ENCODE data around the gene CCL22.
"Not testable (repeated sequence)": the region's sequence is repeated elsewhere in the genome, so short reads cannot be mapped to it uniquely, and the experiment has no call there.

The CCL22 gene

GRCh38 chr16:57394444-57394843 lies 35.9 kb downstream of the CCL22 start:
- DNase-seq (ENCODE audit: low spot score) = no peak

GRCh38 chr16:57395026-57395425 lies 36.4 kb downstream of the CCL22 start:
- no peak for DNase-seq (ENCODE audit: low spot score)

DNA sequence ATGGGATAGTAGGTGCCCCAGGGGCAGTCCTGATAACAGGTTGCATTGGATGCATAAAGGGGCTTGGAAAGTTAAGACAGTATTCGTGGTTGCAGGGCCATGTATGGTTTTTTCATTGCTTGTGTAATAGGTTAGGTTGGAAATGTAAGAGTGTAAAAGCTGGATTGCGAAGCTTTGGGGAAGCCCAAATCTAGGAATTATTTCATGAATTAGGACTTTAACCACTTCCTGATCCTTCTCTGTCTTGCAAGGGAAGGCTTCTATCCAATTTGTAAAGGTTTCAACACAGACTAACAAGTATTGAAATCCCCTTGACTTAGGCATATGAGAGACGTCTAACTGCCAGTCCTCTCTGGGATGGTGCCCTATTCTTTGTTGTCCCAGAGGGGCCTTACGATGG lies 38.2 kb downstream of the CCL22 start:
- DNase-seq (ENCODE audit: low spot score) = no peak

DNA sequence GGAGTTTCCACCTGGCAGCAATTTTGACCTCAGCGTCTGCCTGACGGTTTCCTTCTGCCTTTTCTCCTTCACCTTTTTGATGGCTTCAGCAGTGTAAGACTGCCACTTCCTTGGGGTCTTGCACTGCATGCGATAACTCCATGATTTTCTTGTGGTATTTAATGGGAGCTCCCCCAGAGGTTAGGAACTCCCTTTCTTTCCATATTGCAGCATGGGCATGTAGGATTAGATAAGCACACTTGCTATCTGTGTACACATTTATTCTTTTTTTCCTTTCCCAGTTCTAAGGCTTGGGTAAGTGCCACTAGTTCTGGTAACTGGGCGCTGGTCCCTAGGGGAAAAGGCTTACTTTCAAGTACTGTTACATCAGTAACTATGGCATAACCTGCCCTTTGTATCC lies 38.9 kb downstream of the CCL22 start:
- DNase-seq (ENCODE audit: low spot score) = not testable (repeated sequence)

DNA sequence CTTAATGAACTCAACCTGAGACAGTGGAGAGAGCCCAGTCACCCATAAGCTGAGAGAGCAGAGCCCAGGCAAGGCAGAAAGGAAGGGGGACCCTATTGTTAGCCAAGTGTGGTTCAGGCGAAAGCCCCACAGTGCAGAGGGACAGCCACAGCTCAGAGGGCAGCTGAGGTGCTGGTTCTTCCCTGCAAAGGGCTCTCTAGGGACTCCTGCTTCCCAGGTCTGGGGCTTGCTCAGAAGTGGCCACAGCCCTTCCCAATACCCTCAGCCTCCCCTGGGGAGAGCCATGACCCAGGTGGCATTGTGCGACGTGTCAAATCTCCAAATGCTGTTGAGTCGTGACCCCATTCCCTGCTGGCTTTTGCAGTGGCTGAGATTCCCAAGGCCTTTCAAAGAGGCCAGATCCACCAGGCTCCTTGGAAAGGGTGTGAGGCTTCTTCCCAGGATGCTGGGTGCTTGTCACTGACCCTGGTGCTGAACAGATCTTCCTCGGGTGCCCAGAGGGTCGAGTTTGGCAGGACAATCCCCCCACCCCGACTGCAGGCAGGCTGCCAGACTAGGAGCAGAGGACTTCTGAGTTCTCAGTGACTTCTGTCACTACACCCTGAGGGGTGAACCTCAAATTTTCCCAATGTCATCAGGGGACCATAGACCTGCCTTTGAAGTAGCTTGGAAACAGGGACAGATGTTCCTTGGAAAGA lies 43.5 kb downstream of the CCL22 start:
- no peak for DNase-seq (ENCODE audit: low spot score)

GRCh38 chr16:57403965-57404817 lies 45.6 kb downstream of the CCL22 start, which contains the start of gene CCL17:
CCL17 (plus strand) TSS chr16:57404767; CDS start chr16:57413933, 9,166 bp downstream.
- no peak for DNase-seq (ENCODE audit: low spot score)

DNA sequence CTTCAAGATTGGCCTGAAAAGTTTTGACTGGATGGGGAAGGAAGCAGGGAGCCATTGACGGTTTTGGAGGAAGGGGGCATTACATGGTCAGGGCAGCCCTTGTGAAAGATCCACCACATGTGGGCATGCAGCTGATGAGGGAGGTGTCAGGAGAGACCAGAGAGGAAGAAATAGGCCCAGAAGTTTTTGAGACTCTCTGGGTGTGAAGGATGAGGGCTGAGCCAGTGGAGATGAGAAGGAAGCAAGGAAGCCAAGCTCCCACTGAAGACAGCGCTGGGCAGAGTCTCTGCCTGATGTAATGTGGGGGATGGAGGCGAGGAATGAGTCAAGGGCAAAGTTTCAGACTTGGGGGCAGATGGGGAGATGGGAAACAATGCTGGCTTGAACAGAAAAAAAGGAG lies 46.5 kb downstream of the CCL22 start:
- no peak for DNase-seq (ENCODE audit: low spot score)

DNA sequence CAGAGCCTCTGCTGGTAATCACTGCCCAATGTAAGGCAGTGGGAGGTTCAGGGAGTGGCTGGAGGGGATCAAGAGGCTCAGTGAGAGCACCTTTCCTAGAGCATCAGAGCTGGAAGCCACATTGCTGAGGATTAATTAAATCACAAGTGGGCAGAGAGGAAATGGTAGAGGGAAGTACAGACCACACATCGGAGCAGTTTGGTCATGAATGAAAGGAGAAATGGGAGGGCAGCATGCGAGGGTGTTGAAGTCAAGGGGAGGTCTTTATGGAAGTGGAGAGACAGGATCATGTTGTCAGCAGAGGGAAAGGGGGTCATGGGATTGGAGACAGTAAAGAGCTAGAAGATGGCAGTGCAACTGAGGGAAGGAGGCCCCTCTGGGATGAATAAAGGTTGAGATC lies 48.3 kb downstream of the CCL22 start:
- DNase-seq (ENCODE audit: low spot score) = no peak

GRCh38 chr16:57407521-57408353 lies 49.2 kb downstream of the CCL22 start:
- no peak for DNase-seq (ENCODE audit: low spot score)

DNA sequence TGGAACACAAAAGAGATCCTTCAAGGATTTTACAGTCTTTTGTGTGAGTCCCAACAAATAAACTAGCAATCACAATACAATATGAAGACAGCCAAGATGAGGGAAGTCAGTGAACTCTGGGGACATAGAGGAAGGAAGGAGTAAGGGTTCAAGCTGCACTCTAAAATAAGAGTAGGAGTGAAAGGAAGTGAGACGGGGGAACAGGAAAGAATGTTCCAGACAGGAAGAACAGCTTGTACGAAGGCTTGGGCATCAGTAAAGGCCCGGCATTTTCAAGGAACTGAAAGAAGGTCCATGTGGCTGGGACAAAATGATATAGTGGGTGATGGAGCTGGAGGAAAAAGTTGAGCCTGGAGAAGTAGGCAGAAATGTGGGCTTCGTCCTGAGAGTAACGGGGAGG lies 50.5 kb downstream of the CCL22 start:
- DNase-seq (ENCODE audit: low spot score) = no peak

GRCh38 chr16:57409870-57410587 lies 51.4 kb downstream of the CCL22 start:
- DNase-seq (ENCODE audit: low spot score) = no peak

DNA sequence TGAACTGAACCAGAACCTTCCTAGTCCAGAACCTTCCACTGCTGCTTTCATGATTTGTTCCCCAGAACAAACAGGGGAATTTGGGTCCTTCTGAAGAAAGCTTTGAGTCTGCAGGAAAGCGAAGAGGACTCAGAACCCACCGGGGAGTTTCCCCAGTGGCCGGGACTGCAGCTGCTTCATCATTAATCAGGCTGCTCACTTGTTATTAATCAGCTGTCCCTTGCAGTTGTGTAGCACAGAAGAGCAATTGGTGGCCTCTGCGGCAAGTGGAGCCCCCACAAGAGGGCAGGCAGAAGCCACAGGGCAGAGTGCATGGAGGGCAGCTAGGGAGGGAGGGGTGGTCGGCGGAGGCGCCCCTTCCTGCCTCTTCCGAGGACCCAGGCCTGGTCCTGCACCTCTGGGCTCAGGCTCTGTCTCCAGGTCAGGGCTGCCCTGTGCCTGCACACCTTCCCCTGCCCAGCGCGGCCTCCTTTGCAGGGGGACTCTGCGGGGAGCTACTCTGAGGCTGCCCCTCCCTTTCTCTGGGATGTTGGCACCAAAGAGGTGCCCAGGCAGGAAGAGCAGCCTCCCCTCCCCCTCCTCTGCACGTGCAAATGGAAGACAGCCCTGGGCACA lies 52.9 kb downstream of the CCL22 start:
- DNase-seq (ENCODE audit: low spot score) = no peak

- no peak for DNase-seq (ENCODE audit: low spot score)
These were observed 54.0 kb downstream of the CCL22 start for GRCh38 chr16:57412584-57412983.

DNA sequence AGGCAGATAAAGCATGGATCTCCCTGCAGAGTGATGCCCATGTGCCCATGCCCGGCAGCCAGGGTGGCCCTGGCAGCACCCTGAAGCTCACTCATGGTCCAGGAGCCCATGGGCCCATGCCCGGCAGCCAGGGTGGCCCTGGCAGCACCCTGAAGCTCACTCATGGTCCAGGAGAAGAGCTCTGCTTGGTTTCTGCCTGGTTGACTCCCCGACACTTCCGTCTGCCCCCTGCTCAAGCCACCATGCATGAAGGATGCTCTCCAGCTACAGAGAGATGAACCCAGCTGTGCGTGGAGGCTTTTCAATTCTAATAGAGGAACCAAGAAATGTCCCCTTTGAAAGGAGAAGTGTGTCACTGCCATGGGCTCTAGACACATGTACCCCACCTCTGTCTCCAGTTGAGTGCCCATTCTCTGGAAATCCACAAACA lies 54.7 kb downstream of the CCL22 start:
- no peak for DNase-seq (ENCODE audit: low spot score)

DNA sequence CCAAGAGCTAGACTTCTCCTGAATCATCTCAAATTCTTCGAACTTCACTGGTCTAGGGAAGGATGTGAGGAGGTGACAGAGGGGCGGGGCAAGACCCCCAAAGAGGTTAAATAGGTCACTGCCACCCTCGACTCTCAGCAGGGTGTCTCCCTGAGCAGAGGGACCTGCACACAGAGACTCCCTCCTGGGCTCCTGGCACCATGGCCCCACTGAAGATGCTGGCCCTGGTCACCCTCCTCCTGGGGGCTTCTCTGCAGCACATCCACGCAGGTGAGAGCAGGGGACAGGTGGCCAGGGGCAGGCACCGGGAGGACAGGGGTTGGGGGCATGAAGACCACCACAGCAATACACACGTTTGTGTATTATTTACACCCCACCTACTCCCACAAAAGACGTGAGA lies 55.1 kb downstream of the CCL22 start:
- DNase-seq (ENCODE audit: low spot score) = no peak
